Brain microvascular endothelial cell (primary cell): ENCODE measurements around the gene PLAC1.

Source experiments
- DNase-seq: peaks from one replicate; pipeline ENCODE4 v3.0.0-alpha.2; 2020
- H3K27ac ChIP-seq: fragments of 250-450 bp; sonication (Bioruptor Pico); 2 replicates; pipeline ENCODE4 v1.5.1; 2020; ENCODE audit warnings: mild to moderate bottlenecking, moderate library complexity
- H3K27me3 ChIP-seq: fragments of 250-450 bp; sonication (Bioruptor Pico); replicated peaks from 2 replicates; pipeline ENCODE4 v1.5.1; 2020; ENCODE audit warnings: mild to moderate bottlenecking
- H3K36me3 ChIP-seq: fragments of 250-450 bp; sonication (Bioruptor Pico); replicated peaks from 2 replicates; pipeline ENCODE4 v1.5.1; 2020; ENCODE audit warnings: mild to moderate bottlenecking
- H3K4me3 ChIP-seq: 2 replicates; pipeline ENCODE4 v1.5.1; 2011; ENCODE audit warnings: low read depth, mild to moderate bottlenecking, control low read depth, low read length, moderate library complexity
- CTCF ChIP-seq: IDR thresholded peaks from 2 replicates; pipeline ENCODE4 v1.5.1; 2011; ENCODE audit warnings: low read depth, mild to moderate bottlenecking, moderate library complexity, low read length, control low read depth, inconsistent platforms; ENCODE audit errors: missing control alignments
- in situ Hi-C: cut with HindIII; loops from 2 replicates; pipeline ENCODE4 v1.10.0; 2017; ENCODE audit warnings: low sequenced_read_pairs, low pct_ligation_motif_present

The PLAC1 gene

DNA sequence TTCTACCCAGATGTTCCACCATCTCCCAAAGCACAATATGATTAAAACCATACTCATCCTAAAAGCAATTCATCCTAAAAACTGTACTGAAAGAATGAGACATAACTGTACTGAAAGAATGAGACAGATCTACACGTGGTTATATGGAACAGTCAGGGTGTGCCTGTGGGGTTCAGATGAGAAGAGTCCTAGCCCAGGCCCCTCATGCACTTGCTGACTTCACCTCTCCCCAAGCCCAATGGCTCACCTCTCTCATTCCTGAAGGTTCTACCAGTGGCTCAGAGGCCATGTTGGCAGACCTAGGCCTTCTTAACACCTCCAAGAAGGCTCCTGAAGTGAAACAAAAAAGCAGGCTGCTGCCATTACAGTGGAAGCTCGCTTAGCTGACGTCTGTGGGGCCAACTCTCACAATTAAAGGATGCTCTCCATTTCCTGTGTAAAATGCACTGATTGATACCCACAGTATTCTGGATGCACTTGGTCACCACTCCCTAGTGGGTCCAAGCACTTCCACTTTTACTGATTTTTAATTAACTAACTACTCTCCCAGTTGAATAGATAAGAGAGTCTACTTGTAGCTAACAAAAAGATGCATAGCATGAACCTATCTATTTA, 3.8 kb downstream of the PLAC1 start:
- Histone ChIP-seq H3K36me3 (no peaks in the 10 kb centered on the region), H3K27ac (no peak overlapping the region), H3K27me3 (no peaks in the 10 kb centered on the region), H3K4me3 (no peak overlapping the region)
- DNase-seq: no peak
- no peak for TF ChIP-seq CTCF
- in situ Hi-C loops: no loop called here

DNA sequence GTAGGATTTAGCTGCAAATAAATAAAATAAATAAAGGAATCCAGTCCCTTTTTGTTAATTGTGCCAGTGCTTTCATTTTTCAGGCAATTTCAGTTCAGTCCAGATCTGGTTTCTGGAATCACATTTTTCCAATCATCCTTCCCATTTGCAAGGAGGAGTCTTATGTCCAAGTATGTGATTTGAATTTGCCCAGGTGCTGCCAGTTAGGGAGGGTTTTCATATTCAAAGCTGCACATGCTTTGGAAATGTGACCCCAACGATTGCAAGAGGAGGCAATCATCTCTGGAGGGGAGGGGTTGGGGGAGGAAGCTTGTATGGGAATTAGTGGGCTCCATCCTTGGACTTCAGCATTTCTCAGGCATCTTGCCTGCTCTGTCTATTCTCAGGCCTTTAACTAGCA, 4.4 kb downstream of the PLAC1 start:
- TF ChIP-seq CTCF: no peak

GRCh38 chrX:134650701-134651100, 7.6 kb downstream of the PLAC1 start:
- Histone ChIP-seq H3K27ac (no peak overlapping the region), H3K27me3 (no peaks in the 10 kb centered on the region), H3K36me3 (no peaks in the 10 kb centered on the region), H3K4me3 (no peak overlapping the region)
- no peak for DNase-seq
- TF ChIP-seq CTCF: no peak
- in situ Hi-C loops: no loop called here

More for the DNA sequence above, 4.4 kb downstream of the PLAC1 start:
- DNase-seq: no peak
- H3K27me3 ChIP-seq: no peaks in the 10 kb centered on the region
- H3K36me3 ChIP-seq: no peaks in the 10 kb centered on the region
- in situ Hi-C loops: no loop called here
- H3K27ac ChIP-seq: no peak overlapping the region
- H3K4me3 ChIP-seq: no peak overlapping the region

GRCh38 chrX:134649770-134650169, 8.5 kb downstream of the PLAC1 start:
- no peaks in the 10 kb centered on the region for H3K27me3 ChIP-seq
- no peak overlapping the region for H3K4me3 ChIP-seq
- in situ Hi-C loops: no loop called here
- no peak for DNase-seq
- no peaks in the 10 kb centered on the region for H3K36me3 ChIP-seq
- no peak overlapping the region for H3K27ac ChIP-seq
- no peak for TF ChIP-seq CTCF

GRCh38 chrX:134647477-134647877, 10.8 kb downstream of the PLAC1 start:
- Histone ChIP-seq H3K4me3 (no peak overlapping the region), H3K27ac (no peak overlapping the region), H3K36me3 (no peaks in the 10 kb centered on the region), H3K27me3 (no peaks in the 10 kb centered on the region)
- in situ Hi-C loops: no loop called here
- no peak for DNase-seq
- no peak for TF ChIP-seq CTCF

- H3K27me3 ChIP-seq: no peaks in the 10 kb centered on the region
- in situ Hi-C loops: no loop called here
- H3K27ac ChIP-seq: no peak overlapping the region
- no peak for DNase-seq
- no peak for TF ChIP-seq CTCF
- H3K36me3 ChIP-seq: no peaks in the 10 kb centered on the region
- no peak overlapping the region for H3K4me3 ChIP-seq
Measured at GRCh38 chrX:134646691-134647090, 11.6 kb downstream of the PLAC1 start.
